IMR-90 (cell line): Measurements from ENCODE around the gene DSC2. TPM values are rescaled to one million over a fixed set of nuclear protein-coding genes. Genes with fewer than 3 reads are reported as not detected.

Experiments
- ATAC-seq: fragments of 200-7000 bp; cut with Tn5 transposase; 2 replicates; pipeline ENCODE4 v1.9.1; 2020; ENCODE audit warnings: low read depth, mild to moderate bottlenecking, moderate library complexity
- BruUV-seq: library from RNA; stranded (reverse); fragments of 400-500 nt; replicated peaks from 2 replicates; lab custom pipeline; 2021; lab: Mats Ljungman, UMichigan
- CTCF ChIA-PET: fragments of 300-600 bp; formaldehyde crosslinking; extraction: SDS; loops from one replicate; lab custom pipeline; 2021; ENCODE audit warnings: antibody characterized with exemption; lab: Yijun Ruan, JAX
- POLR2A ChIA-PET: fragments of 300-600 bp; sonication (Branson Sonifier 250); formaldehyde crosslinking; loops from one replicate; lab custom pipeline; 2022; ENCODE audit warnings: antibody characterized with exemption; ENCODE audit not compliant: unreplicated experiment; lab: Charles Lee
- DNase-seq: peaks from one replicate; pipeline ENCODE4 v3.0.0; 2013
- H2AFZ ChIP-seq: replicated peaks from 2 replicates; pipeline ENCODE3; 2013; ENCODE audit warnings: low read length, mild to moderate bottlenecking; ENCODE audit not compliant: poor library complexity
- H2AK5ac ChIP-seq: 2 replicates; pipeline ENCODE4 v1.6.1; 2013; ENCODE audit warnings: low read depth, low read length, inconsistent platforms
- H2AK9ac ChIP-seq: replicated peaks from 2 replicates; pipeline ENCODE3; 2013; ENCODE audit warnings: mild to moderate bottlenecking, low read depth, low read length, moderate library complexity; ENCODE audit not compliant: poor library complexity
- H2BK120ac ChIP-seq: 2 replicates; pipeline ENCODE4 v1.6.1; 2013; ENCODE audit warnings: low read depth, low read length, inconsistent platforms
- H2BK15ac ChIP-seq: 3 replicates; pipeline ENCODE4 v1.6.1; 2013; ENCODE audit warnings: low read depth, low read length, inconsistent platforms
- H2BK20ac ChIP-seq: 2 replicates; pipeline ENCODE4 v1.6.1; 2013; ENCODE audit warnings: low read depth, mild to moderate bottlenecking, inconsistent platforms, low read length, moderate library complexity
- H2BK5ac ChIP-seq: 2 replicates; pipeline ENCODE4 v1.6.1; 2013; ENCODE audit warnings: mild to moderate bottlenecking, low read depth, low read length, inconsistent platforms; ENCODE audit not compliant: poor library complexity, severe bottlenecking
- H3K14ac ChIP-seq: replicated peaks from 2 replicates; pipeline ENCODE4 v1.6.1; 2013; ENCODE audit warnings: low read depth, low read length, inconsistent platforms
- H3K18ac ChIP-seq: 2 replicates; pipeline ENCODE4 v1.6.1; 2013; ENCODE audit warnings: low read depth, low read length, control low read depth
- H3K23ac ChIP-seq: 2 replicates; pipeline ENCODE4 v1.6.1; 2013; ENCODE audit warnings: low read depth, low read length, inconsistent platforms
- H3K27ac ChIP-seq: 2 replicates; pipeline ENCODE4 v1.5.1; 2013; ENCODE audit warnings: mild to moderate bottlenecking, control low read depth, low read length; ENCODE audit not compliant: insufficient read depth
- H3K27me3 ChIP-seq: 2 replicates; pipeline ENCODE4 v1.6.1; 2013; ENCODE audit warnings: low read length; ENCODE audit not compliant: control insufficient read depth, insufficient read depth
- H3K36me3 ChIP-seq: 2 replicates; pipeline ENCODE4 v1.6.1; 2013; ENCODE audit warnings: low read length, mixed read lengths; ENCODE audit not compliant: control insufficient read depth, insufficient read depth
- H3K4ac ChIP-seq: 2 replicates; pipeline ENCODE4 v1.6.1; 2013; ENCODE audit warnings: low read depth, low read length, inconsistent platforms
- H3K4me1 ChIP-seq: 2 replicates; pipeline ENCODE4 v1.6.1; 2013; ENCODE audit warnings: low read length, mixed read lengths; ENCODE audit not compliant: control insufficient read depth, insufficient read depth
- H3K4me2 ChIP-seq: 2 replicates; pipeline ENCODE4 v1.6.1; 2013; ENCODE audit warnings: low read depth, mild to moderate bottlenecking, control low read depth, low read length, moderate library complexity
- H3K4me3 ChIP-seq: 2 replicates; pipeline ENCODE4 v1.5.1; 2013; ENCODE audit warnings: low read depth, mild to moderate bottlenecking, control low read depth, low read length, moderate library complexity; ENCODE audit not compliant: insufficient read depth
- H3K56ac ChIP-seq: 2 replicates; pipeline ENCODE4 v1.6.1; 2013; ENCODE audit warnings: low read length, inconsistent platforms; ENCODE audit not compliant: insufficient read depth; ENCODE audit errors: extremely low read depth
- H3K79me1 ChIP-seq, 2 experiments: 2 replicates each; pipeline ENCODE4 v1.6.1; 2013; ENCODE audit warnings: low read length in 2 of 2, inconsistent platforms in 1 of 2, low read depth in 1 of 2
- H3K9ac ChIP-seq: 2 replicates; pipeline ENCODE4 v1.6.1; 2013; ENCODE audit warnings: low read depth, low read length, control low read depth
- H3K9me1 ChIP-seq: 2 replicates; pipeline ENCODE4 v1.6.1; 2013; ENCODE audit warnings: low read length, inconsistent platforms; ENCODE audit not compliant: insufficient read depth
- H3K9me3 ChIP-seq: 2 replicates; pipeline ENCODE4 v1.6.1; 2013; ENCODE audit warnings: low read length; ENCODE audit not compliant: control insufficient read depth, insufficient read depth
- H4K20me1 ChIP-seq: 2 replicates; pipeline ENCODE4 v1.6.1; 2013; ENCODE audit warnings: low read length, inconsistent platforms; ENCODE audit not compliant: insufficient read depth
- H4K5ac ChIP-seq: 2 replicates; pipeline ENCODE4 v1.6.1; 2013; ENCODE audit warnings: mild to moderate bottlenecking, low read depth, low read length, control low read depth
- H4K8ac ChIP-seq, 2 experiments: 2 replicates each; pipeline ENCODE4 v1.6.1; 2013; ENCODE audit warnings: low read depth in 2 of 2, low read length in 2 of 2, control low read depth in 1 of 2, inconsistent platforms in 1 of 2
- H4K91ac ChIP-seq: 2 replicates; pipeline ENCODE4 v1.6.1; 2013; ENCODE audit warnings: low read depth, low read length, inconsistent platforms; ENCODE audit not compliant: insufficient read depth
- BHLHE40 ChIP-seq: fragments of 150-350 bp; IDR thresholded peaks from 2 replicates; pipeline ENCODE4 v1.6.1; 2016; ENCODE audit warnings: mild to moderate bottlenecking, low read depth, low read length
- CEBPB ChIP-seq: IDR thresholded peaks from 2 replicates; pipeline ENCODE4 v1.6.1; 2012; ENCODE audit warnings: low read depth, low read length, improper control_type of control experiment
- CHD1 ChIP-seq: IDR thresholded peaks from 2 replicates; pipeline ENCODE4 v1.6.1; 2012; ENCODE audit warnings: low read depth, low read length, improper control_type of control experiment
- FOS ChIP-seq: fragments of 150-350 bp; IDR thresholded peaks from 2 replicates; pipeline ENCODE4 v1.6.1; 2016; ENCODE audit warnings: low read depth, low read length
- MAFK ChIP-seq: IDR thresholded peaks from 2 replicates; pipeline ENCODE4 v1.6.1; 2012; ENCODE audit warnings: low read depth, low read length, improper control_type of control experiment
- MAZ ChIP-seq: IDR thresholded peaks from 2 replicates; pipeline ENCODE4 v1.6.1; 2012; ENCODE audit warnings: low read depth, mild to moderate bottlenecking, low read length, improper control_type of control experiment, moderate library complexity, borderline replicate concordance
- MXI1 ChIP-seq: IDR thresholded peaks from 2 replicates; pipeline ENCODE4 v1.6.1; 2012; ENCODE audit warnings: low read depth, mild to moderate bottlenecking, low read length, moderate library complexity, borderline replicate concordance
- NFE2L2 ChIP-seq: fragments of 150-350 bp; IDR thresholded peaks from 2 replicates; pipeline ENCODE4 v1.6.1; 2016; ENCODE audit warnings: low read depth, mild to moderate bottlenecking, low read length
- POLR2A ChIP-seq: IDR thresholded peaks from 2 replicates; pipeline ENCODE4 v1.6.1; 2012; ENCODE audit warnings: mild to moderate bottlenecking, low read depth, low read length
- RAD21 ChIP-seq: IDR thresholded peaks from 2 replicates; pipeline ENCODE4 v1.6.1; 2012; ENCODE audit warnings: low read length, improper control_type of control experiment
- RCOR1 ChIP-seq: IDR thresholded peaks from 2 replicates; pipeline ENCODE4 v1.6.1; 2012; ENCODE audit warnings: mild to moderate bottlenecking, low read length, improper control_type of control experiment; ENCODE audit not compliant: insufficient replicate concordance
- RFX5 ChIP-seq: IDR thresholded peaks from 2 replicates; pipeline ENCODE4 v1.8.0; 2012; ENCODE audit warnings: low read depth, mild to moderate bottlenecking, low read length, moderate library complexity
- WGBS, 2 experiments: methylation state at CpG; one replicate each; pipeline versions ENCODE4 v1.1.5 to v1.1.7; 2013; ENCODE audit warnings: missing lambda C conversion rate in 2 of 2; ENCODE audit not compliant: insufficient read length in 1 of 2; ENCODE audit errors: extremely low coverage in 2 of 2; 5-methylcytosine and 5-hydroxymethylcytosine counted together
- dilution Hi-C: fragments of 300-500 bp; cut with HindIII; formaldehyde crosslinking; loops from one replicate; pipeline ENCODE4 v1.14.3; 2018; ENCODE audit warnings: low sequenced_read_pairs; ENCODE audit not compliant: unreplicated experiment
- in situ Hi-C: fragments of 300-500 bp; cut with MboI; formaldehyde crosslinking; loops from 3 replicates; pipeline ENCODE4 v1.14.3; 2019; ENCODE audit warnings: low sequenced_read_pairs, inconsistent platforms, mixed read lengths
- intact Hi-C: fragments of 100-400 bp; cut with micrococcal nuclease; formaldehyde crosslinking; loops from 2 replicates; pipeline ENCODE4 v1.10.0; 2022
- polyA plus RNA-seq, 3 experiments: library from polyadenylated mRNA; depleted of rRNA; stranded (reverse); fragments of >200 nt; gene quantifications; 2 replicates each; pipeline ENCODE4 v1.2.3, GENCODE V29; 2012; ENCODE audit warnings: low replicate concordance in 1 of 3
- total RNA-seq: library from RNA; depleted of rRNA; stranded (reverse); fragments of >200 nt; gene quantifications from 2 replicates; pipeline ENCODE4 v1.2.3, GENCODE V29; 2012
- TF ChIP-seq, protein P1 (sequence below): fragments of 150-350 bp; IDR thresholded peaks from 2 replicates; pipeline ENCODE4 v1.6.1; 2016; ENCODE audit warnings: low read depth, mild to moderate bottlenecking, low read length, moderate library complexity, borderline replicate concordance
- TF ChIP-seq, protein P2 (sequence below): conservative IDR thresholded peaks from 2 replicates; pipeline ENCODE4 v1.5.1; 2012; ENCODE audit warnings: mild to moderate bottlenecking, low read depth, low read length, improper control_type of control experiment
- TF ChIP-seq, protein P3 (sequence below): fragments of 150-350 bp; IDR thresholded peaks from 2 replicates; pipeline ENCODE4 v1.6.1; 2017; ENCODE audit warnings: mild to moderate bottlenecking, antibody characterized with exemption, low read length, low read depth

Gene DSC2
- total and polyA plus RNA-seq, 2 of the 4 experiments (the other 2 are of a cell fraction): not detected

DNA sequence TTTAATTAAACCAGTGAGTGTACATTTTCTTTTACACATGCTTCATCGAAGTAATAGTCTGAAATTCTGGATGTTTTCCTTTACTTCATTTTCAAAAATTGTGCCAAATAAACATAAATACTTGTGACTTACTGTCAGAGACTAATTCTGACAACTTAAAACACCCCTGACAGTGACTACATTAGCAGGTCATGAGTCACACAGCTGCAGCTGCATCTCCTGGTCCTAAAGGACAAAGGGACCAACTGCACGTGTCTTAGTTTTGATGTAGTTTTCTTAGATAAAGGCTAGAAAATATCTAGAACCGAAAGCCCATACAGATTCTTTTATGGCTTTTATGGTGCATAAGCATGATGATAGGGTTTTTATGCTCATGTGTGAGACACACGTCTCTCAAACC is 30.0 kb downstream of the DSC2 start:
- no peak overlapping the region for H3K4me2 ChIP-seq

More for the DNA sequence above, 30.0 kb downstream of the DSC2 start:
- Histone ChIP-seq H3K79me1 (no peaks in the 10 kb centered on the region), H2BK15ac (no peak overlapping the region), H3K36me3 (no peaks in the 10 kb centered on the region), H3K27me3 (no peaks in the 10 kb centered on the region), H4K20me1 (no peaks in the 10 kb centered on the region), H3K27ac (no peak overlapping the region), H3K23ac (no peak overlapping the region), H2AFZ (no peak overlapping the region), H4K8ac (no peak overlapping the region), H2AK5ac (no peak overlapping the region), H2BK120ac (no peak overlapping the region), H2AK9ac (no peak overlapping the region), H4K91ac (no peak overlapping the region), H3K4me1 (no peaks in the 10 kb centered on the region), H4K5ac (no peak overlapping the region), H3K9me1 (no peaks in the 10 kb centered on the region), H2BK5ac (no peak overlapping the region), H3K9ac (no peak overlapping the region), H3K9me3 (no peaks in the 10 kb centered on the region; the same call in 1 of the 2 replicates), H2BK20ac (no peak overlapping the region), H3K14ac (no peak overlapping the region), H3K4ac (no peak overlapping the region), H3K18ac (no peak overlapping the region), H3K56ac (no peak overlapping the region), H3K4me3 (no peak overlapping the region)
- ATAC-seq: no peak
- no peak for DNase-seq
- dilution Hi-C loops: no loop called here
- ChIA-PET POLR2A (no interaction called here), CTCF (no interaction called here)
- intact Hi-C loops: no loop called here
- TF ChIP-seq MAFK: no peak
- no peak for TF ChIP-seq CEBPB
- TF ChIP-seq FOS: no peak
- no peak for TF ChIP-seq RCOR1
- TF ChIP-seq POLR2A: no peak
- no peak for TF ChIP-seq RFX5
- TF ChIP-seq NFE2L2: no peak
- TF ChIP-seq, protein P1, sequence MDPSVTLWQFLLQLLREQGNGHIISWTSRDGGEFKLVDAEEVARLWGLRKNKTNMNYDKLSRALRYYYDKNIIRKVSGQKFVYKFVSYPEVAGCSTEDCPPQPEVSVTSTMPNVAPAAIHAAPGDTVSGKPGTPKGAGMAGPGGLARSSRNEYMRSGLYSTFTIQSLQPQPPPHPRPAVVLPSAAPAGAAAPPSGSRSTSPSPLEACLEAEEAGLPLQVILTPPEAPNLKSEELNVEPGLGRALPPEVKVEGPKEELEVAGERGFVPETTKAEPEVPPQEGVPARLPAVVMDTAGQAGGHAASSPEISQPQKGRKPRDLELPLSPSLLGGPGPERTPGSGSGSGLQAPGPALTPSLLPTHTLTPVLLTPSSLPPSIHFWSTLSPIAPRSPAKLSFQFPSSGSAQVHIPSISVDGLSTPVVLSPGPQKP: no peak
- TF ChIP-seq MXI1: no peak
- TF ChIP-seq CHD1: no peak
- TF ChIP-seq, protein P2, sequence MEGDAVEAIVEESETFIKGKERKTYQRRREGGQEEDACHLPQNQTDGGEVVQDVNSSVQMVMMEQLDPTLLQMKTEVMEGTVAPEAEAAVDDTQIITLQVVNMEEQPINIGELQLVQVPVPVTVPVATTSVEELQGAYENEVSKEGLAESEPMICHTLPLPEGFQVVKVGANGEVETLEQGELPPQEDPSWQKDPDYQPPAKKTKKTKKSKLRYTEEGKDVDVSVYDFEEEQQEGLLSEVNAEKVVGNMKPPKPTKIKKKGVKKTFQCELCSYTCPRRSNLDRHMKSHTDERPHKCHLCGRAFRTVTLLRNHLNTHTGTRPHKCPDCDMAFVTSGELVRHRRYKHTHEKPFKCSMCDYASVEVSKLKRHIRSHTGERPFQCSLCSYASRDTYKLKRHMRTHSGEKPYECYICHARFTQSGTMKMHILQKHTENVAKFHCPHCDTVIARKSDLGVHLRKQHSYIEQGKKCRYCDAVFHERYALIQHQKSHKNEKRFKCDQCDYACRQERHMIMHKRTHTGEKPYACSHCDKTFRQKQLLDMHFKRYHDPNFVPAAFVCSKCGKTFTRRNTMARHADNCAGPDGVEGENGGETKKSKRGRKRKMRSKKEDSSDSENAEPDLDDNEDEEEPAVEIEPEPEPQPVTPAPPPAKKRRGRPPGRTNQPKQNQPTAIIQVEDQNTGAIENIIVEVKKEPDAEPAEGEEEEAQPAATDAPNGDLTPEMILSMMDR: no peak
- no peak for TF ChIP-seq BHLHE40
- TF ChIP-seq RAD21: no peak
- no peak for TF ChIP-seq MAZ
- TF ChIP-seq, protein P3, sequence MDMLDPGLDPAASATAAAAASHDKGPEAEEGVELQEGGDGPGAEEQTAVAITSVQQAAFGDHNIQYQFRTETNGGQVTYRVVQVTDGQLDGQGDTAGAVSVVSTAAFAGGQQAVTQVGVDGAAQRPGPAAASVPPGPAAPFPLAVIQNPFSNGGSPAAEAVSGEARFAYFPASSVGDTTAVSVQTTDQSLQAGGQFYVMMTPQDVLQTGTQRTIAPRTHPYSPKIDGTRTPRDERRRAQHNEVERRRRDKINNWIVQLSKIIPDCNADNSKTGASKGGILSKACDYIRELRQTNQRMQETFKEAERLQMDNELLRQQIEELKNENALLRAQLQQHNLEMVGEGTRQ: no peak
- no TSS peak for BruUV-seq
- WGBS, 2 experiments: no CpG with 5 or more reads among the region's 4 CpGs
- in situ Hi-C loops: no loop called here
